Calu3 (cell line): Measurements from ENCODE around the gene CD37. TPM values are rescaled to one million over a fixed set of nuclear protein-coding genes. Genes with fewer than 3 reads are reported as not detected.
"Not testable (repeated sequence)": the region's sequence is repeated elsewhere in the genome, so short reads cannot be mapped to it uniquely, and the experiment has no call there.

ENCODE experiments used
- BruUV-seq: library from RNA; stranded (reverse); fragments of 400-500 nt; replicated peaks from 2 replicates; lab custom pipeline; 2021; lab: Mats Ljungman, UMichigan
- CTCF ChIA-PET: fragments of 300-600 bp; sonication (Branson Sonifier 250); formaldehyde crosslinking; loops from one replicate; lab custom pipeline; 2022; ENCODE audit warnings: antibody characterized with exemption; lab: Charles Lee
- DNase-seq: peaks from one replicate; pipeline ENCODE4 v3.0.0; 2022
- H3K27ac Mint-ChIP-seq: one replicate; pipeline ENCODE4 v1.8.0; 2022; ENCODE audit warnings: mixed read lengths; ENCODE audit not compliant: unreplicated experiment
- H3K27me3 Mint-ChIP-seq: one replicate; pipeline ENCODE4 v1.8.0; 2022; ENCODE audit warnings: mixed read lengths; ENCODE audit not compliant: unreplicated experiment
- H3K36me3 Mint-ChIP-seq: one replicate; pipeline ENCODE4 v1.8.0; 2022; ENCODE audit warnings: mild to moderate bottlenecking, moderate library complexity, mixed read lengths; ENCODE audit not compliant: insufficient read depth, unreplicated experiment
- H3K4me1 Mint-ChIP-seq: one replicate; pipeline ENCODE4 v1.8.0; 2022; ENCODE audit warnings: mild to moderate bottlenecking, low read depth, mixed read lengths; ENCODE audit not compliant: unreplicated experiment
- H3K4me3 Mint-ChIP-seq: one replicate; pipeline ENCODE4 v1.8.0; 2022; ENCODE audit warnings: mild to moderate bottlenecking, low read depth, moderate library complexity, mixed read lengths; ENCODE audit not compliant: unreplicated experiment
- H3K9me3 Mint-ChIP-seq: one replicate; pipeline ENCODE4 v1.8.0; 2022; ENCODE audit warnings: low read depth, mixed read lengths; ENCODE audit not compliant: unreplicated experiment
- CTCF ChIP-seq: fragments of 200-600 bp; IDR thresholded peaks from one replicate; pipeline ENCODE4 v1.8.0; 2022; ENCODE audit warnings: antibody characterized with exemption; ENCODE audit not compliant: unreplicated experiment
- intact Hi-C: fragments of 100-400 bp; cut with micrococcal nuclease; formaldehyde crosslinking; loops from one replicate; pipeline ENCODE4 v1.10.0; 2022; ENCODE audit not compliant: unreplicated experiment
- total RNA-seq: library from RNA; stranded (reverse); gene quantifications from 2 replicates; pipeline ENCODE4 v1.2.3, GENCODE V29; 2022

Gene CD37
- total RNA-seq, 1 experiment from 2014 or later, result not detected

- CTCF ChIA-PET, result no interaction called here
- BruUV-seq, result no TSS peak
- no peaks in the 10 kb centered on the region for H3K4me1 Mint-ChIP-seq
- DNase-seq, result no peak
- H3K4me3 Mint-ChIP-seq, result no peak overlapping the region
- H3K27ac Mint-ChIP-seq, result no peak overlapping the region
- intact Hi-C loops, result no loop called here
- H3K9me3 Mint-ChIP-seq, result no peaks in the 10 kb centered on the region
- TF ChIP-seq CTCF, result no peak
- H3K27me3 Mint-ChIP-seq, result peaks cover 16% of the 10 kb centered on the region
- no peaks in the 10 kb centered on the region for H3K36me3 Mint-ChIP-seq
Measured at GRCh38 chr19:49294401-49294800, 40.8 kb upstream of the CD37 start.

GRCh38 chr19:49295208-49295880 lies 39.9 kb upstream of the CD37 start:
- Mint-ChIP-seq H3K4me3 (no peak overlapping the region), H3K27me3 (peaks cover 22% of the 10 kb centered on the region), H3K4me1 (no peaks in the 10 kb centered on the region), H3K27ac (no peak overlapping the region), H3K9me3 (no peaks in the 10 kb centered on the region), H3K36me3 (no peaks in the 10 kb centered on the region)
- no TSS peak for BruUV-seq
- CTCF ChIA-PET, result no interaction called here
- TF ChIP-seq CTCF, result no peak
- DNase-seq, result no peak
- intact Hi-C loops, result no loop called here

GRCh38 chr19:49297403-49297802 lies 37.8 kb upstream of the CD37 start:
- Mint-ChIP-seq H3K9me3 (no peaks in the 10 kb centered on the region), H3K27me3 (peaks cover 43% of the 10 kb centered on the region), H3K27ac (no peak overlapping the region), H3K4me1 (no peaks in the 10 kb centered on the region), H3K36me3 (no peaks in the 10 kb centered on the region), H3K4me3 (no peak overlapping the region)
- DNase-seq, result no peak
- intact Hi-C loops, result loop anchor here (2.0 kb wide), 1 partner anchor 21 kb away; no protein-coding TSS in a partner anchor
- BruUV-seq, result no TSS peak
- CTCF ChIA-PET, result interaction anchor here (0.6 to 0.8 kb wide), 2 partner anchors 8 to 1275 kb away, joined by 5 read pairs; no protein-coding TSS in a partner anchor
- TF ChIP-seq CTCF, result no peak

- DNase-seq, intact Hi-C loops, H3K36me3 Mint-ChIP-seq, H3K27ac Mint-ChIP-seq, H3K9me3 Mint-ChIP-seq, BruUV-seq, H3K4me1 Mint-ChIP-seq, H3K4me3 Mint-ChIP-seq: not testable (repeated sequence)
- CTCF ChIA-PET, result interaction anchor here (0.6 kb wide), 1 partner anchor 1214 kb away, joined by 4 read pairs; no protein-coding TSS in a partner anchor
- peaks cover 55% of the 10 kb centered on the region for H3K27me3 Mint-ChIP-seq
Measured at GRCh38 chr19:49298653-49299052, 36.6 kb upstream of the CD37 start.
